ENCODE results near the gene ABCF3. TPM values are rescaled to one million over a fixed set of nuclear protein-coding genes. Genes with fewer than 3 reads are reported as not detected.

The ABCF3 gene
- total RNA-seq, 3 donors from 2014 or later (not counting 1 experiment from before 2014, with no cell fraction given): 128 to 168 (median 157) TPM

GRCh38 chr3:184236636-184237035 lies 50.6 kb downstream of the ABCF3 start:
- H3K27ac Mint-ChIP-seq: no peak overlapping the region

GRCh38 chr3:184237211-184237610 lies 51.2 kb downstream of the ABCF3 start:
- no peaks in the 10 kb centered on the region for H3K9me3 ChIP-seq (ENCODE audit: control insufficient read depth, insufficient read depth, low read length)
- no peak overlapping the region for H3K4me3 ChIP-seq (ENCODE audit: low read length)
- intact Hi-C loops (cut with micrococcal nuclease): no loop called here
- H3K27ac ChIP-seq (ENCODE audit: low read length): no peak overlapping the region
- peaks cover 4% of the 10 kb centered on the region for H3K27me3 ChIP-seq (ENCODE audit: control insufficient read depth, insufficient read depth, low read length)
- ATAC-seq (no peak), DNase-seq (no peak)
- Mint-ChIP-seq H3K9me3 (no peaks in the 10 kb centered on the region), H3K27me3 (ENCODE audit: low read depth in 2 of 2) (peaks cover 10% of the 10 kb centered on the region in 2 donors), H3K4me3 (no peak overlapping the region), H3K4me1 (no peaks in the 10 kb centered on the region), H3K36me3 (no peaks in the 10 kb centered on the region), H3K27ac (no peak overlapping the region)
- peaks cover 2% of the 10 kb centered on the region for H3K36me3 ChIP-seq (ENCODE audit: control insufficient read depth, insufficient read depth, low read length)
- WGBS (ENCODE audit: insufficient coverage): 82% methylated on average over 5 of the region's 7 CpGs
- no peaks in the 10 kb centered on the region for H3K4me1 ChIP-seq (ENCODE audit: control insufficient read depth, insufficient read depth, low read length)
- TF ChIP-seq, protein P1, sequence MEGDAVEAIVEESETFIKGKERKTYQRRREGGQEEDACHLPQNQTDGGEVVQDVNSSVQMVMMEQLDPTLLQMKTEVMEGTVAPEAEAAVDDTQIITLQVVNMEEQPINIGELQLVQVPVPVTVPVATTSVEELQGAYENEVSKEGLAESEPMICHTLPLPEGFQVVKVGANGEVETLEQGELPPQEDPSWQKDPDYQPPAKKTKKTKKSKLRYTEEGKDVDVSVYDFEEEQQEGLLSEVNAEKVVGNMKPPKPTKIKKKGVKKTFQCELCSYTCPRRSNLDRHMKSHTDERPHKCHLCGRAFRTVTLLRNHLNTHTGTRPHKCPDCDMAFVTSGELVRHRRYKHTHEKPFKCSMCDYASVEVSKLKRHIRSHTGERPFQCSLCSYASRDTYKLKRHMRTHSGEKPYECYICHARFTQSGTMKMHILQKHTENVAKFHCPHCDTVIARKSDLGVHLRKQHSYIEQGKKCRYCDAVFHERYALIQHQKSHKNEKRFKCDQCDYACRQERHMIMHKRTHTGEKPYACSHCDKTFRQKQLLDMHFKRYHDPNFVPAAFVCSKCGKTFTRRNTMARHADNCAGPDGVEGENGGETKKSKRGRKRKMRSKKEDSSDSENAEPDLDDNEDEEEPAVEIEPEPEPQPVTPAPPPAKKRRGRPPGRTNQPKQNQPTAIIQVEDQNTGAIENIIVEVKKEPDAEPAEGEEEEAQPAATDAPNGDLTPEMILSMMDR (IDR thresholded peaks at IDR 0.05): no peak

More at GRCh38 chr3:184236636-184237035, 50.6 kb downstream of the ABCF3 start:
- intact Hi-C loops (cut with micrococcal nuclease): no loop called here
- Mint-ChIP-seq H3K9me3 (no peaks in the 10 kb centered on the region), H3K36me3 (peaks cover 1% of the 10 kb centered on the region), H3K4me3 (no peak overlapping the region), H3K4me1 (peaks cover 0 to 2% of the 10 kb centered on the region in 2 donors), H3K27me3 (ENCODE audit: low read depth in 2 of 2) (peaks cover 16% of the 10 kb centered on the region in 2 donors)
- Histone ChIP-seq H3K36me3 (ENCODE audit: control insufficient read depth, insufficient read depth, low read length) (no peaks in the 10 kb centered on the region), H3K9me3 (ENCODE audit: control insufficient read depth, insufficient read depth, low read length) (no peaks in the 10 kb centered on the region), H3K4me3 (ENCODE audit: low read length) (no peak overlapping the region), H3K4me1 (ENCODE audit: control insufficient read depth, insufficient read depth, low read length) (no peaks in the 10 kb centered on the region), H3K27me3 (ENCODE audit: control insufficient read depth, insufficient read depth, low read length) (peaks cover 8% of the 10 kb centered on the region), H3K27ac (ENCODE audit: low read length) (no peak overlapping the region)
- ATAC-seq: no peak
- DNase-seq: no peak
- WGBS (ENCODE audit: insufficient coverage): 83% methylated on average over 3 of the region's 3 CpGs
- TF ChIP-seq, protein P1 (IDR thresholded peaks at IDR 0.05): no peak

GRCh38 chr3:184237807-184238206 lies 51.8 kb downstream of the ABCF3 start:
- Mint-ChIP-seq H3K27ac (no peak overlapping the region), H3K9me3 (no peaks in the 10 kb centered on the region), H3K27me3 (ENCODE audit: low read depth in 2 of 2) (peaks cover 4% of the 10 kb centered on the region in 2 donors), H3K4me3 (no peak overlapping the region), H3K36me3 (no peaks in the 10 kb centered on the region), H3K4me1 (no peaks in the 10 kb centered on the region)
- no peak for ATAC-seq
- 33% methylated on average over 1 of the region's 1 CpG for WGBS (ENCODE audit: insufficient coverage)
- intact Hi-C loops (cut with micrococcal nuclease): no loop called here
- peaks cover 8% of the 10 kb centered on the region for H3K36me3 ChIP-seq (ENCODE audit: control insufficient read depth, insufficient read depth, low read length)
- TF ChIP-seq, protein P1 (IDR thresholded peaks at IDR 0.05): no peak
- no peak overlapping the region for H3K27ac ChIP-seq (ENCODE audit: low read length)
- no peak for DNase-seq
- H3K27me3 ChIP-seq (ENCODE audit: control insufficient read depth, insufficient read depth, low read length): peaks cover 2% of the 10 kb centered on the region
- no peaks in the 10 kb centered on the region for H3K4me1 ChIP-seq (ENCODE audit: control insufficient read depth, insufficient read depth, low read length)
- H3K4me3 ChIP-seq (ENCODE audit: low read length): no peak overlapping the region
- no peaks in the 10 kb centered on the region for H3K9me3 ChIP-seq (ENCODE audit: control insufficient read depth, insufficient read depth, low read length)

GRCh38 chr3:184238246-184238818 lies 52.3 kb downstream of the ABCF3 start:
- no peak overlapping the region for H3K4me3 Mint-ChIP-seq
- no peaks in the 10 kb centered on the region for H3K9me3 Mint-ChIP-seq
- no peaks in the 10 kb centered on the region for H3K9me3 ChIP-seq (ENCODE audit: control insufficient read depth, insufficient read depth, low read length)
- 86% methylated on average over 13 of the region's 13 CpGs for WGBS (ENCODE audit: insufficient coverage)
- intact Hi-C loops (cut with micrococcal nuclease): no loop called here
- no peak overlapping the region for H3K27ac ChIP-seq (ENCODE audit: low read length)
- ATAC-seq: no peak
- H3K4me1 ChIP-seq (ENCODE audit: control insufficient read depth, insufficient read depth, low read length): no peaks in the 10 kb centered on the region
- H3K4me1 Mint-ChIP-seq: no peaks in the 10 kb centered on the region
- H3K36me3 Mint-ChIP-seq: no peaks in the 10 kb centered on the region
- peaks cover 14% of the 10 kb centered on the region for H3K36me3 ChIP-seq (ENCODE audit: control insufficient read depth, insufficient read depth, low read length)
- H3K27me3 Mint-ChIP-seq (ENCODE audit: low read depth in 2 of 2): peaks cover 0 to 3% of the 10 kb centered on the region in 2 donors
- DNase-seq: no peak
- H3K27ac Mint-ChIP-seq: no peak overlapping the region
- H3K4me3 ChIP-seq (ENCODE audit: low read length): no peak overlapping the region
- no peaks in the 10 kb centered on the region for H3K27me3 ChIP-seq (ENCODE audit: control insufficient read depth, insufficient read depth, low read length)
- TF ChIP-seq, protein P1 (IDR thresholded peaks at IDR 0.05): no peak
